ENCODE results near the gene SEC24B.
"Not testable (repeated sequence)": the region's sequence is repeated elsewhere in the genome, so short reads cannot be mapped to it uniquely, and the experiment has no call there.

The SEC24B gene

DNA sequence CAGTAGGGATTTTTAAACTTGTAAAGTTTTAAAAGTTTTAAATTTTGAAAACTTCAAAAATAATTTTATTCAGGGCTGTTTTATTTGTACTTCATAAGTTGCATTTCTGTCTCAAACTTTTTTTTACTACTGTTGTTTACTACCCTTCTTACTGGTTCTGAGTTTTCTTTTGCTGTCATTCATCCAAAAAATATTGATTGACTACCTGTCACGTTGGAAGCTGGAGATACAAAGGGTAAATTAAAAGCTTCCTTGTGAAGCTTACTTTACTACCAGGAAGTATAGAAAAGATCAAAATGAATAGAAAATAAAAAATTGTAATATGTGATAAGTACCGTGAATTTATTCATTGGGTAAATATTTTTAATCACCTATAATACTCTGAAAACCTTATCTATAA lies 77.1 kb downstream of the SEC24B start:
- H3K9me3 ChIP-seq (ENCODE audit: insufficient read depth, low read length), result no peaks in the 10 kb centered on the region
- H2AFZ ChIP-seq (ENCODE audit: low read depth, low read length), result no peak overlapping the region
- no peaks in the 10 kb centered on the region for H3K4me1 ChIP-seq (ENCODE audit: low read length)
- no peaks in the 10 kb centered on the region for H3K79me2 ChIP-seq (ENCODE audit: low read length)
- no peak overlapping the region for H3K4me2 ChIP-seq (ENCODE audit: low read length)
- no peak for TF ChIP-seq EZH2phosphoT487 (IDR thresholded peaks at IDR 0.05; ENCODE audit: low read depth)
- TF ChIP-seq, protein P1, sequence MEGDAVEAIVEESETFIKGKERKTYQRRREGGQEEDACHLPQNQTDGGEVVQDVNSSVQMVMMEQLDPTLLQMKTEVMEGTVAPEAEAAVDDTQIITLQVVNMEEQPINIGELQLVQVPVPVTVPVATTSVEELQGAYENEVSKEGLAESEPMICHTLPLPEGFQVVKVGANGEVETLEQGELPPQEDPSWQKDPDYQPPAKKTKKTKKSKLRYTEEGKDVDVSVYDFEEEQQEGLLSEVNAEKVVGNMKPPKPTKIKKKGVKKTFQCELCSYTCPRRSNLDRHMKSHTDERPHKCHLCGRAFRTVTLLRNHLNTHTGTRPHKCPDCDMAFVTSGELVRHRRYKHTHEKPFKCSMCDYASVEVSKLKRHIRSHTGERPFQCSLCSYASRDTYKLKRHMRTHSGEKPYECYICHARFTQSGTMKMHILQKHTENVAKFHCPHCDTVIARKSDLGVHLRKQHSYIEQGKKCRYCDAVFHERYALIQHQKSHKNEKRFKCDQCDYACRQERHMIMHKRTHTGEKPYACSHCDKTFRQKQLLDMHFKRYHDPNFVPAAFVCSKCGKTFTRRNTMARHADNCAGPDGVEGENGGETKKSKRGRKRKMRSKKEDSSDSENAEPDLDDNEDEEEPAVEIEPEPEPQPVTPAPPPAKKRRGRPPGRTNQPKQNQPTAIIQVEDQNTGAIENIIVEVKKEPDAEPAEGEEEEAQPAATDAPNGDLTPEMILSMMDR (IDR thresholded peaks at IDR 0.05; ENCODE audit: low read depth, low read length), result no peak
- no peak overlapping the region for H3K4me3 ChIP-seq (ENCODE audit: low read length)
- H3K27me3 ChIP-seq (ENCODE audit: low read depth, low read length), result no peaks in the 10 kb centered on the region
- H3K9ac ChIP-seq (ENCODE audit: low read length), result no peak overlapping the region
- H3K36me3 ChIP-seq (replicated peaks; ENCODE audit: low read depth, low read length), result peaks cover 22% of the 10 kb centered on the region
- no peaks in the 10 kb centered on the region for H4K20me1 ChIP-seq (ENCODE audit: insufficient read depth, low read length)
- no peak overlapping the region for H3K27ac ChIP-seq (ENCODE audit: low read length)

DNA sequence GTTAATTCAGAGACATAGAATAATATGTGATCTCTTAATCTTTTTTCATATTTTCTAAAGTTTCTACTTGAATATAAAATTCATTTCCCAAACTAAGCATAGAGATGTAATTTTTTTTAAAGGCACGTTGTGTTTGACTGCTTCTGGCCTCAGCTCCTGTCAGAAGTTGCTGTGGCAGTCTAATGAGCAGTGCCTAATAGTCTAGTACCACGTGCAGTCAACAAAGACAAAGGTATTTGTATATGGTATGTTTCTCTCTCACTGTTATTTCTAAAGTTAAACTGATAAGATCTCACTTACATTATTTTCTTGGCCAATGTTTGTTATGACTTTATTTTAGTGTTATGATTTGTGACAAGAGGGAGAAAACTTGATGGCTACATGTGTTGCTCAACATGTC lies 77.8 kb downstream of the SEC24B start:
- Histone ChIP-seq H3K4me1 (ENCODE audit: low read length) (no peaks in the 10 kb centered on the region), H3K9ac (ENCODE audit: low read length) (no peak overlapping the region), H2AFZ (ENCODE audit: low read depth, low read length) (no peak overlapping the region), H3K27me3 (ENCODE audit: low read depth, low read length) (no peaks in the 10 kb centered on the region), H3K27ac (ENCODE audit: low read length) (no peak overlapping the region), H3K4me3 (ENCODE audit: low read length) (no peak overlapping the region), H3K9me3 (ENCODE audit: insufficient read depth, low read length) (no peaks in the 10 kb centered on the region), H4K20me1 (ENCODE audit: insufficient read depth, low read length) (no peaks in the 10 kb centered on the region), H3K79me2 (ENCODE audit: low read length) (no peaks in the 10 kb centered on the region), H3K36me3 (replicated peaks; ENCODE audit: low read depth, low read length) (peaks cover 22% of the 10 kb centered on the region), H3K4me2 (ENCODE audit: low read length) (no peak overlapping the region)
- no peak for TF ChIP-seq EZH2phosphoT487 (IDR thresholded peaks at IDR 0.05; ENCODE audit: low read depth)
- TF ChIP-seq, protein P1 (IDR thresholded peaks at IDR 0.05; ENCODE audit: low read depth, low read length), result no peak

DNA sequence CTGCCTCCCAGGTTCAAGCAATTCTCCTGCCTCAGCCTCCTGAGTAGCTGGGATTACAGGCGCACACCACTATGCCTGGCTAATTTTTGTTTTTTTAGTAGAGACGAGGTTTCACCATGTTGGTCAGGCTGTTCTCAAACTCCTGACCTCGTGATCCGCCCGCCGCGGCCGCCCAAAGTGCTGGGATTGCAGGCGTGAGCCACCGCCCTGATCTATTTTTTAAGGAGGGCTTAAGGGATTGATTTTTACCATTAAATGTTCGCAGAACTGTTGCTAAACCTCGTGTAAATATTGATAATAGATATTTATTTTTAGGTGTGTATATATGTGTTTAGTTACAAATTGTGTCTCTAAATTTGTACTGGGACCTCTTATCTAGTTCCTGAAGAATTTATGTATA lies 79.8 kb downstream of the SEC24B start:
- not testable (repeated sequence) for H3K9ac ChIP-seq (ENCODE audit: low read length); H3K4me3 ChIP-seq (ENCODE audit: low read length); H3K27ac ChIP-seq (ENCODE audit: low read length); H3K4me1 ChIP-seq (ENCODE audit: low read length); H3K27me3 ChIP-seq (ENCODE audit: low read depth, low read length); H3K79me2 ChIP-seq (ENCODE audit: low read length); H3K4me2 ChIP-seq (ENCODE audit: low read length); H3K9me3 ChIP-seq (ENCODE audit: insufficient read depth, low read length); H4K20me1 ChIP-seq (ENCODE audit: insufficient read depth, low read length); H2AFZ ChIP-seq (ENCODE audit: low read depth, low read length)
- H3K36me3 ChIP-seq (replicated peaks; ENCODE audit: low read depth, low read length), result peaks cover 28% of the 10 kb centered on the region

DNA sequence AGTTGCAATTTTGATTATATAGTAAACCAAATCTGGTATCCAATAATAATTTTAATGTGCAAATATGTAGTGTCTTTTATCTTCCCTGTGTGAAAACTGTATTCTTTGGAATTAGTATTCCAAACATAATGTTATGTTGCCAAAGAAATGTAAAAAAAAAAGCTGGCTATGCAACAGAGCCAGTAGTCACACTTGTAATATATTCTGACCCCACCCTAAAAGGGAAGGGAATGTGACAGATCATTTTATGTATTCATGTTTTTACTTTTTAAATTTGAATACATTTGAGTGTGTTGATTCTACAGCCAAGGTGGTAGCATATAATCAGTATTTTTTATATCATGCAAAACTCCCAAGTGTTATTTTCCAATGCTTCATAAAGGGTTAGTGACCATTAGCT lies 98.6 kb downstream of the SEC24B start:
- H3K4me2 ChIP-seq (ENCODE audit: low read length), result no peak overlapping the region
- no peak overlapping the region for H3K27ac ChIP-seq (ENCODE audit: low read length)
- H3K9me3 ChIP-seq (ENCODE audit: insufficient read depth, low read length), result no peaks in the 10 kb centered on the region
- no peaks in the 10 kb centered on the region for H3K27me3 ChIP-seq (ENCODE audit: low read depth, low read length)
- H3K4me3 ChIP-seq (ENCODE audit: low read length), result no peak overlapping the region
- no peak for TF ChIP-seq EZH2phosphoT487 (IDR thresholded peaks at IDR 0.05; ENCODE audit: low read depth)
- TF ChIP-seq, protein P1 (IDR thresholded peaks at IDR 0.05; ENCODE audit: low read depth, low read length), result no peak
- H2AFZ ChIP-seq (ENCODE audit: low read depth, low read length), result no peak overlapping the region
- H3K36me3 ChIP-seq (replicated peaks; ENCODE audit: low read depth, low read length), result peaks cover 50% of the 10 kb centered on the region
- H3K79me2 ChIP-seq (ENCODE audit: low read length), result no peaks in the 10 kb centered on the region
- H3K4me1 ChIP-seq (ENCODE audit: low read length), result no peaks in the 10 kb centered on the region
- H3K9ac ChIP-seq (ENCODE audit: low read length), result no peak overlapping the region
- H4K20me1 ChIP-seq (ENCODE audit: insufficient read depth, low read length), result no peaks in the 10 kb centered on the region

DNA sequence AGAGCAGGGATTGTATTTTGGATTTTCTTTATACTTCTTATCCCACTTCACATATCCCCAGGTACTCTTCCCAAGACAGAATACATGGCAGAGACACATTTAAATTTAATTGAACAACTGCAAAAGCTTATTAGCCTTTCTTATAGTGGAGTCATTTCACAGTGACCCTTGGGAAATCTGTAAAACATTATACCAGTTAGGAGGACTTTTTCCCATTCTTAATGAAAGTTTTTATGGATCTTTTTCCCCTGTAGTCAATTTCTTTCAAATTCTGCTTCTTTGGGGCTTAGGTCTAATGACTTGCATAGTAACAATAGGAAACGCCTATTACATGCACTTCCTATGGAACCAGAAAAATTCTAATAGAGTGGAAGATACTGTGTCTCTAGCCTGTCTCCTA lies 111.8 kb downstream of the SEC24B start:
- H3K9me3 ChIP-seq (ENCODE audit: insufficient read depth, low read length), result no peaks in the 10 kb centered on the region
- H3K4me1 ChIP-seq (ENCODE audit: low read length), result peaks cover 18% of the 10 kb centered on the region
- H3K9ac ChIP-seq (ENCODE audit: low read length), result no peak overlapping the region
- no peaks in the 10 kb centered on the region for H3K79me2 ChIP-seq (ENCODE audit: low read length)
- H3K27me3 ChIP-seq (ENCODE audit: low read depth, low read length), result no peaks in the 10 kb centered on the region
- H3K36me3 ChIP-seq (replicated peaks; ENCODE audit: low read depth, low read length), result peaks cover 25% of the 10 kb centered on the region
- H2AFZ ChIP-seq (ENCODE audit: low read depth, low read length), result no peak overlapping the region
- TF ChIP-seq EZH2phosphoT487 (IDR thresholded peaks at IDR 0.05; ENCODE audit: low read depth), result no peak
- TF ChIP-seq, protein P1 (IDR thresholded peaks at IDR 0.05; ENCODE audit: low read depth, low read length), result no peak
- H3K4me3 ChIP-seq (ENCODE audit: low read length), result no peak overlapping the region
- H4K20me1 ChIP-seq (ENCODE audit: insufficient read depth, low read length), result no peaks in the 10 kb centered on the region
- no peak overlapping the region for H3K27ac ChIP-seq (ENCODE audit: low read length)
- H3K4me2 ChIP-seq (ENCODE audit: low read length), result no peak overlapping the region
